ENCODE measurements around the gene TSPAN14.
"Not testable (repeated sequence)": the region's sequence is repeated elsewhere in the genome, so short reads cannot be mapped to it uniquely, and the experiment has no call there.

Gene TSPAN14

GRCh38 chr10:80530251-80530650, 76.1 kb downstream of the TSPAN14 start:
- DNase-seq = no peak

GRCh38 chr10:80530816-80531215, 76.7 kb downstream of the TSPAN14 start:
- DNase-seq = no peak

- DNase-seq = no peak
These were observed 78.5 kb downstream of the TSPAN14 start for GRCh38 chr10:80532571-80532970.

- DNase-seq = not testable (repeated sequence)
These were observed 79.9 kb downstream of the TSPAN14 start for GRCh38 chr10:80534059-80534458.

- not testable (repeated sequence) for DNase-seq
These were observed 80.5 kb downstream of the TSPAN14 start for GRCh38 chr10:80534646-80535045.

- DNase-seq = no peak
These were observed 81.7 kb downstream of the TSPAN14 start for GRCh38 chr10:80535671-80536360.

GRCh38 chr10:80536361-80536835, 82.3 kb downstream of the TSPAN14 start:
- DNase-seq = no peak

- DNase-seq = no peak
These were observed 83.1 kb downstream of the TSPAN14 start for GRCh38 chr10:80537086-80537735.

- DNase-seq = no peak
These were observed 83.8 kb downstream of the TSPAN14 start, which contains the start of gene SH2D4B for GRCh38 chr10:80537736-80538480. Gene SH2D4B (plus strand): TSS chr10:80537902. CDS start chr10:80538332, 430 bp downstream.

- DNase-seq = no peak
These were observed 84.5 kb downstream of the TSPAN14 start for GRCh38 chr10:80538481-80539185.

GRCh38 chr10:80539421-80540031, 85.4 kb downstream of the TSPAN14 start:
- DNase-seq = no peak

GRCh38 chr10:80540136-80540535, 86.0 kb downstream of the TSPAN14 start:
- DNase-seq = no peak

GRCh38 chr10:80540618-80540980, 86.5 kb downstream of the TSPAN14 start:
- DNase-seq = no peak

GRCh38 chr10:80540981-80541750, 87.1 kb downstream of the TSPAN14 start:
- no peak for DNase-seq

- no peak for DNase-seq
These were observed 87.9 kb downstream of the TSPAN14 start for GRCh38 chr10:80542053-80542452.

GRCh38 chr10:80542652-80543318, 88.7 kb downstream of the TSPAN14 start:
- no peak for DNase-seq

- DNase-seq = not testable (repeated sequence)
These were observed 89.2 kb downstream of the TSPAN14 start for GRCh38 chr10:80543319-80543672.

GRCh38 chr10:80544316-80544953, 90.3 kb downstream of the TSPAN14 start:
- no peak for DNase-seq

GRCh38 chr10:80545258-80545881, 91.3 kb downstream of the TSPAN14 start:
- no peak for DNase-seq

- DNase-seq = no peak
These were observed 98.1 kb downstream of the TSPAN14 start for GRCh38 chr10:80552151-80552646.

Measured in NCI-H1105 treated with DMSO at 0.1 percent for 48 hours (cell line).